Measurements from ENCODE around the gene OR52K1. TPM values are rescaled to one million over a fixed set of nuclear protein-coding genes. Genes with fewer than 3 reads are reported as not detected.

OR52K1 gene
- total RNA-seq, 1 donor from 2014 or later: 0.20 TPM

- H3K27me3 ChIP-seq (ENCODE audit: insufficient read depth, low read length): no peaks in the 10 kb centered on the region
- no peak overlapping the region for H3K4me3 ChIP-seq (ENCODE audit: insufficient read depth, low read depth, low read length)
- H2AFZ ChIP-seq (ENCODE audit: low read depth, low read length): no peak overlapping the region
- peaks cover 17% of the 10 kb centered on the region for H3K9me3 Mint-ChIP-seq (ENCODE audit: unreplicated experiment)
- no peaks in the 10 kb centered on the region for H3K36me3 ChIP-seq (ENCODE audit: insufficient read depth, low read length)
- H3K79me2 ChIP-seq (ENCODE audit: insufficient read depth, low read length): no peaks in the 10 kb centered on the region
- H3K4me2 ChIP-seq (ENCODE audit: low read length): no peak overlapping the region
- no peak overlapping the region for H3K4me3 Mint-ChIP-seq (ENCODE audit: unreplicated experiment)
- no peak overlapping the region for H3K27ac ChIP-seq (ENCODE audit: low read depth, low read length)
- no peak overlapping the region for H3K27ac Mint-ChIP-seq (ENCODE audit: unreplicated experiment)
- H4K20me1 ChIP-seq (ENCODE audit: insufficient read depth, low read length): no peaks in the 10 kb centered on the region
- H3K9me3 ChIP-seq (ENCODE audit: insufficient read depth, low read depth, low read length): no peaks in the 10 kb centered on the region
- TF ChIP-seq EZH2 (IDR thresholded peaks at IDR 0.05; ENCODE audit: insufficient read depth, low read length) (no peak), CTCF (IDR thresholded peaks at IDR 0.05; ENCODE audit: insufficient read depth, low read depth, low read length) (no peak)
- H3K9ac ChIP-seq (ENCODE audit: low read length): no peak overlapping the region
- FAIRE-seq: no peak
- H3K27me3 Mint-ChIP-seq (ENCODE audit: low read depth, unreplicated experiment): no peaks in the 10 kb centered on the region
- H3K36me3 Mint-ChIP-seq (ENCODE audit: low read depth, unreplicated experiment): peaks cover 4% of the 10 kb centered on the region
- peaks cover 5% of the 10 kb centered on the region for H3K4me1 Mint-ChIP-seq (ENCODE audit: low read depth, unreplicated experiment)
- no peak for DNase-seq (ENCODE audit: low read depth)
- no peaks in the 10 kb centered on the region for H3K4me1 ChIP-seq (ENCODE audit: insufficient read depth, low read length)
Observed at GRCh38 chr11:4465407-4465806, 17.0 kb upstream of the OR52K1 start.

- Mint-ChIP-seq H3K4me1 (ENCODE audit: low read depth, unreplicated experiment) (peaks cover 3% of the 10 kb centered on the region), H3K4me3 (ENCODE audit: unreplicated experiment) (no peak overlapping the region), H3K36me3 (ENCODE audit: low read depth, unreplicated experiment) (peaks cover 4% of the 10 kb centered on the region), H3K27ac (ENCODE audit: unreplicated experiment) (no peak overlapping the region), H3K27me3 (ENCODE audit: low read depth, unreplicated experiment) (no peaks in the 10 kb centered on the region), H3K9me3 (ENCODE audit: unreplicated experiment) (peaks cover 17% of the 10 kb centered on the region)
- Histone ChIP-seq H3K9ac (ENCODE audit: low read length) (no peak overlapping the region), H3K36me3 (ENCODE audit: insufficient read depth, low read length) (no peaks in the 10 kb centered on the region), H3K4me2 (ENCODE audit: low read length) (no peak overlapping the region), H3K9me3 (ENCODE audit: insufficient read depth, low read depth, low read length) (no peaks in the 10 kb centered on the region), H4K20me1 (ENCODE audit: insufficient read depth, low read length) (no peaks in the 10 kb centered on the region), H3K4me3 (ENCODE audit: insufficient read depth, low read depth, low read length) (no peak overlapping the region), H3K4me1 (ENCODE audit: insufficient read depth, low read length) (no peaks in the 10 kb centered on the region), H3K79me2 (ENCODE audit: insufficient read depth, low read length) (no peaks in the 10 kb centered on the region), H2AFZ (ENCODE audit: low read depth, low read length) (no peak overlapping the region), H3K27ac (ENCODE audit: low read depth, low read length) (no peak overlapping the region), H3K27me3 (ENCODE audit: insufficient read depth, low read length) (no peaks in the 10 kb centered on the region)
- TF ChIP-seq EZH2 (IDR thresholded peaks at IDR 0.05; ENCODE audit: insufficient read depth, low read length): no peak
- TF ChIP-seq CTCF (IDR thresholded peaks at IDR 0.05; ENCODE audit: insufficient read depth, low read depth, low read length): no peak
- FAIRE-seq: no peak
- DNase-seq (ENCODE audit: low read depth): no peak
Observed at GRCh38 chr11:4466131-4466870, 16.1 kb upstream of the OR52K1 start.

- Histone ChIP-seq H3K36me3 (ENCODE audit: insufficient read depth, low read length) (no peaks in the 10 kb centered on the region), H3K27ac (ENCODE audit: low read depth, low read length) (no peak overlapping the region), H3K79me2 (ENCODE audit: insufficient read depth, low read length) (no peaks in the 10 kb centered on the region), H3K9me3 (ENCODE audit: insufficient read depth, low read depth, low read length) (no peaks in the 10 kb centered on the region), H4K20me1 (ENCODE audit: insufficient read depth, low read length) (no peaks in the 10 kb centered on the region), H3K4me2 (ENCODE audit: low read length) (no peak overlapping the region), H3K9ac (ENCODE audit: low read length) (no peak overlapping the region), H3K4me3 (ENCODE audit: insufficient read depth, low read depth, low read length) (no peak overlapping the region), H2AFZ (ENCODE audit: low read depth, low read length) (no peak overlapping the region), H3K4me1 (ENCODE audit: insufficient read depth, low read length) (no peaks in the 10 kb centered on the region), H3K27me3 (ENCODE audit: insufficient read depth, low read length) (no peaks in the 10 kb centered on the region)
- DNase-seq (ENCODE audit: low read depth): no peak
- no peak for TF ChIP-seq EZH2 (IDR thresholded peaks at IDR 0.05; ENCODE audit: insufficient read depth, low read length)
- no peak for TF ChIP-seq CTCF (IDR thresholded peaks at IDR 0.05; ENCODE audit: insufficient read depth, low read depth, low read length)
- H3K9me3 Mint-ChIP-seq (ENCODE audit: unreplicated experiment): peaks cover 17% of the 10 kb centered on the region
- H3K4me1 Mint-ChIP-seq (ENCODE audit: low read depth, unreplicated experiment): peaks cover 3% of the 10 kb centered on the region
- peaks cover 3% of the 10 kb centered on the region for H3K36me3 Mint-ChIP-seq (ENCODE audit: low read depth, unreplicated experiment)
- H3K27ac Mint-ChIP-seq (ENCODE audit: unreplicated experiment): no peak overlapping the region
- FAIRE-seq: no peak
- H3K27me3 Mint-ChIP-seq (ENCODE audit: low read depth, unreplicated experiment): no peaks in the 10 kb centered on the region
- H3K4me3 Mint-ChIP-seq (ENCODE audit: unreplicated experiment): no peak overlapping the region
Observed at GRCh38 chr11:4466871-4467442, 15.5 kb upstream of the OR52K1 start.

Data from astrocyte (in vitro differentiated cells and primary cell).